ENCODE measurements around the gene PRICKLE2. TPM values are rescaled to one million over a fixed set of nuclear protein-coding genes. Genes with fewer than 3 reads are reported as not detected.
A peak's percentile ranks its signal among the peaks of the same experiment; 100 is the strongest.

PRICKLE2 gene
- total RNA-seq, 1 experiment from 2014 or later: 3.2 TPM

DNA sequence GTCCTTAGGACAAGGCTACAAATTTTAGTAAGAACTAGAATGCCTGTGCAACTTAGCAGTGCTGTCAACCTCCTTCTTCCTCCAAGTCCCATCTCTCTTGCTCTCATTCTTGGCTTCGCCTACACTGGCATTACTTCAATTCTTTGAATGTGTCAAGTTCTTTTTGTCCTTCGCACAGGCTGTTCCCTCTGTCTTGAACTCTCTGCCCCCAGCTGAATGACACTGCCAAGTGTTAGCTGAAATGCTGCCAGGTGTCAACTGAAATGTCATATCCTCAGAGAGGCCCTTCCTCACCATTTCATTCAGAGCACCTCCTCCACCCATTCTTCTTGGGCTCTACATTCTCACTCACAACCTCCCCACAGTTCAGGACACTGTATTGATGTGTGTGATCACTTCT lies 153.1 kb downstream of the PRICKLE2 start:
- H3K23me2 ChIP-seq (ENCODE audit: insufficient read length, low read depth, low read length, poor library complexity, severe bottlenecking): no peaks in the 10 kb centered on the region
- no peak overlapping the region for H3K4me3 Mint-ChIP-seq
- no peak overlapping the region for H3K27ac ChIP-seq (ENCODE audit: insufficient read length, low read depth, low read length)
- no peaks in the 10 kb centered on the region for H3K9me3 ChIP-seq (ENCODE audit: control insufficient read depth, low read depth, low read length)
- no peak for DNase-seq
- H3K27me3 Mint-ChIP-seq (ENCODE audit: low read depth): peaks cover 1% of the 10 kb centered on the region
- no peaks in the 10 kb centered on the region for H4K20me1 ChIP-seq (ENCODE audit: control insufficient read depth, insufficient read depth, insufficient read length)
- H3K27ac Mint-ChIP-seq: peak overlapping the region in 1 of 3 experiments; percentile 14; a peak in 1 of 7 replicates
- WGBS (ENCODE audit: extremely low coverage, insufficient read length, low lambda C conversion rate): no CpG with 5 or more reads among the region's 2 CpGs
- no peak overlapping the region for H4K91ac ChIP-seq (ENCODE audit: insufficient read length, low read depth, low read length)
- H3K9ac ChIP-seq (ENCODE audit: extremely low read depth, insufficient read length, low read length): no peak overlapping the region
- no peak overlapping the region for H2BK12ac ChIP-seq (ENCODE audit: insufficient read length, low read depth, low read length)
- no peaks in the 10 kb centered on the region; a peak in 2 of 5 replicates for H3K9me3 Mint-ChIP-seq
- H3K18ac ChIP-seq (ENCODE audit: insufficient read length, low read depth, low read length): no peak overlapping the region
- H4K8ac ChIP-seq (replicated peaks; ENCODE audit: insufficient read length, low read depth, low read length): no peak overlapping the region
- H2AFZ ChIP-seq (ENCODE audit: low read length): no peak overlapping the region
- no peak overlapping the region for H3K14ac ChIP-seq (ENCODE audit: insufficient read depth, low read length)
- H3K4ac ChIP-seq (ENCODE audit: low read depth, low read length): no peak overlapping the region
- H3K36me3 Mint-ChIP-seq (ENCODE audit: insufficient read depth in 1 of 3, low read depth in 3 of 3): no peaks in the 10 kb centered on the region
- H2BK120ac ChIP-seq (ENCODE audit: low read depth, low read length, poor library complexity, severe bottlenecking): no peak overlapping the region
- peaks cover 0 to 11% of the 10 kb centered on the region in 2 experiments; a peak in 2 of 4 replicates for H3K4me1 Mint-ChIP-seq
- no peak overlapping the region for H2AK5ac ChIP-seq (ENCODE audit: insufficient read length, low read length)
- no peak overlapping the region for H3K56ac ChIP-seq (ENCODE audit: insufficient read length, low read depth, low read length)
- no peak overlapping the region for H2BK15ac ChIP-seq (ENCODE audit: low read depth, low read length)
- no peak overlapping the region for H3K23ac ChIP-seq (ENCODE audit: insufficient read length, low read depth, low read length)
- no peak overlapping the region for H2BK5ac ChIP-seq (ENCODE audit: insufficient read length, low read length)
- H3K4me2 ChIP-seq (ENCODE audit: insufficient read depth, insufficient read length, low read length): no peak overlapping the region
- no peaks in the 10 kb centered on the region for H3K4me1 ChIP-seq (ENCODE audit: insufficient read depth, low read length)
- H2BK20ac ChIP-seq (ENCODE audit: low read depth, low read length, poor library complexity, severe bottlenecking): no peak overlapping the region
- H3K79me2 ChIP-seq (ENCODE audit: insufficient read depth, low read length): no peaks in the 10 kb centered on the region
- no peak overlapping the region for H3T11ph ChIP-seq (ENCODE audit: low read length)
- no peaks in the 10 kb centered on the region for H3K79me1 ChIP-seq (ENCODE audit: insufficient read depth, low read depth, low read length, poor library complexity, severe bottlenecking)
- no peak overlapping the region for H4K5ac ChIP-seq (ENCODE audit: insufficient read length, low read depth, low read length)
- TF ChIP-seq CTCF (conservative IDR thresholded peaks at IDR 0.05): no peak
- H3K27me3 ChIP-seq (ENCODE audit: insufficient read depth, low read length): no peaks in the 10 kb centered on the region; the same call in 1 of the 2 replicates
